WTC11 (cell line): ENCODE measurements around the gene CHST15. TPM values are rescaled to one million over a fixed set of nuclear protein-coding genes. Genes with fewer than 3 reads are reported as not detected.

Source experiments
- ATAC-seq: fragments of 200-7000 bp; cut with Tn5 transposase; 2 replicates; pipeline ENCODE4 v1.10.0; 2021; ENCODE audit warnings: mild to moderate bottlenecking, moderate library complexity
- CTCF ChIA-PET: fragments of 300-600 bp; sonication (Branson Sonifier 250); formaldehyde crosslinking; loops from one replicate; lab custom pipeline; 2021; ENCODE audit warnings: antibody characterized with exemption; lab: Charles Lee
- POLR2A ChIA-PET: fragments of 350-600 bp; sonication (Branson Sonifier 250); formaldehyde crosslinking; loops from one replicate; lab custom pipeline; 2021; ENCODE audit warnings: antibody characterized with exemption; lab: Charles Lee
- DNase-seq: peaks from one replicate; pipeline ENCODE4 v3.0.0; 2021; ENCODE audit warnings: low spot score
- H3K27ac Mint-ChIP-seq: 2 replicates; pipeline ENCODE4 v1.8.0; 2021; ENCODE audit warnings: mixed read lengths
- H3K27me3 Mint-ChIP-seq: 2 replicates; pipeline ENCODE4 v1.8.0; 2021; ENCODE audit warnings: low read depth, mild to moderate bottlenecking, moderate library complexity, mixed read lengths
- H3K36me3 Mint-ChIP-seq: 2 replicates; pipeline ENCODE4 v1.8.0; 2021; ENCODE audit warnings: mixed read lengths
- H3K4me1 Mint-ChIP-seq: 2 replicates; pipeline ENCODE4 v1.8.0; 2022; ENCODE audit warnings: mixed read lengths
- H3K4me3 Mint-ChIP-seq: 2 replicates; pipeline ENCODE4 v1.8.0; 2021; ENCODE audit warnings: mild to moderate bottlenecking, moderate library complexity, mixed read lengths
- H3K9me3 Mint-ChIP-seq: 2 replicates; pipeline ENCODE4 v1.8.0; 2021; ENCODE audit warnings: mixed read lengths
- AFF4 ChIP-seq: sonication (generic); formaldehyde crosslinking; IDR thresholded peaks from 2 replicates; pipeline ENCODE4 v1.8.1; 2023; ENCODE audit warnings: mild to moderate bottlenecking, missing genetic modification reagents, borderline replicate concordance
- CREM ChIP-seq: sonication (generic); formaldehyde crosslinking; IDR thresholded peaks from 2 replicates; pipeline ENCODE4 v1.8.1; 2022; ENCODE audit warnings: mild to moderate bottlenecking, missing genetic modification reagents, moderate library complexity
- E2F1 ChIP-seq: sonication (generic); formaldehyde crosslinking; IDR thresholded peaks from 2 replicates; pipeline ENCODE4 v1.8.0; 2022; ENCODE audit warnings: mild to moderate bottlenecking, missing genetic modification reagents
- ELF4 ChIP-seq: sonication (generic); formaldehyde crosslinking; IDR thresholded peaks from 2 replicates; pipeline ENCODE4 v1.8.1; 2022; ENCODE audit warnings: low read depth, mild to moderate bottlenecking, moderate library complexity, missing genetic modification reagents
- ESRRA ChIP-seq: sonication (generic); formaldehyde crosslinking; IDR thresholded peaks from 2 replicates; pipeline ENCODE4 v1.8.1; 2022; ENCODE audit warnings: mild to moderate bottlenecking, missing genetic modification reagents, borderline replicate concordance
- ETV6 ChIP-seq: sonication (generic); formaldehyde crosslinking; IDR thresholded peaks from 2 replicates; pipeline ENCODE4 v1.8.1; 2022; ENCODE audit warnings: mild to moderate bottlenecking, missing genetic modification reagents
- GRHL2 ChIP-seq: fragments of 250-450 bp; sonication (Bioruptor Pico); IDR thresholded peaks from 2 replicates; pipeline ENCODE4 v1.8.0; 2022; ENCODE audit warnings: mild to moderate bottlenecking, moderate library complexity; ENCODE audit not compliant: insufficient replicate concordance, severe bottlenecking
- GTF2I ChIP-seq: fragments of 250-450 bp; sonication (Bioruptor Pico); conservative IDR thresholded peaks from 2 replicates; pipeline ENCODE4 v1.4.0; 2021; ENCODE audit warnings: mild to moderate bottlenecking
- NFYB ChIP-seq: sonication (generic); formaldehyde crosslinking; conservative IDR thresholded peaks from 2 replicates; pipeline ENCODE4 v1.8.0; 2022; ENCODE audit warnings: low read depth, missing genetic modification reagents
- NR1H2 ChIP-seq: sonication (generic); formaldehyde crosslinking; IDR thresholded peaks from 2 replicates; pipeline ENCODE4 v1.9.0; 2021; ENCODE audit warnings: mild to moderate bottlenecking, moderate library complexity, missing genetic modification reagents
- NR2C2 ChIP-seq: sonication (generic); formaldehyde crosslinking; IDR thresholded peaks from 2 replicates; pipeline ENCODE4 v1.8.0; 2022; ENCODE audit warnings: mild to moderate bottlenecking, missing genetic modification reagents
- SMAD3 ChIP-seq: sonication (generic); formaldehyde crosslinking; IDR thresholded peaks from 2 replicates; pipeline ENCODE4 v1.8.0; 2022; ENCODE audit warnings: missing genetic modification reagents, mild to moderate bottlenecking, borderline replicate concordance
- TCF7 ChIP-seq: sonication (generic); formaldehyde crosslinking; IDR thresholded peaks from 2 replicates; pipeline ENCODE4 v1.8.0; 2022; ENCODE audit warnings: mild to moderate bottlenecking, low read depth, missing genetic modification reagents, moderate library complexity
- USF1 ChIP-seq: sonication (generic); formaldehyde crosslinking; IDR thresholded peaks from 2 replicates; pipeline ENCODE4 v1.8.0; 2022; ENCODE audit warnings: mild to moderate bottlenecking, missing genetic modification reagents
- ZNF121 ChIP-seq: sonication (generic); formaldehyde crosslinking; IDR thresholded peaks from 2 replicates; pipeline ENCODE4 v1.8.0; 2023; ENCODE audit warnings: missing genetic modification reagents
- ZNF219 ChIP-seq: sonication (generic); formaldehyde crosslinking; IDR thresholded peaks from 2 replicates; pipeline ENCODE4 v1.8.0; 2023; ENCODE audit warnings: missing genetic modification reagents, mild to moderate bottlenecking, borderline replicate concordance
- ZNF423 ChIP-seq: fragments of 250-450 bp; sonication (Bioruptor Pico); IDR thresholded peaks from 2 replicates; pipeline ENCODE4 v2.1.2; 2022; ENCODE audit warnings: mild to moderate bottlenecking, moderate library complexity
- total RNA-seq: library from RNA; stranded (reverse); gene quantifications from 3 replicates; pipeline ENCODE4 v1.2.3, GENCODE V29; 2021
- TF ChIP-seq, protein P1 (sequence below): sonication (generic); formaldehyde crosslinking; IDR thresholded peaks from 2 replicates; pipeline ENCODE4 v1.8.1; 2023; ENCODE audit warnings: mild to moderate bottlenecking, missing genetic modification reagents, moderate library complexity
- TF ChIP-seq, protein P2 (sequence below): fragments of 250-450 bp; sonication (Bioruptor Pico); IDR thresholded peaks from 2 replicates; pipeline ENCODE4 v1.8.0; 2021; ENCODE audit warnings: mild to moderate bottlenecking

CHST15 gene
- total RNA-seq, 1 experiment from 2014 or later = 10.7 TPM

- no peak for TF ChIP-seq CREM (CRISPR knock-in tag)
- no peak for TF ChIP-seq ESRRA (CRISPR knock-in tag)
- TF ChIP-seq, protein P1, sequence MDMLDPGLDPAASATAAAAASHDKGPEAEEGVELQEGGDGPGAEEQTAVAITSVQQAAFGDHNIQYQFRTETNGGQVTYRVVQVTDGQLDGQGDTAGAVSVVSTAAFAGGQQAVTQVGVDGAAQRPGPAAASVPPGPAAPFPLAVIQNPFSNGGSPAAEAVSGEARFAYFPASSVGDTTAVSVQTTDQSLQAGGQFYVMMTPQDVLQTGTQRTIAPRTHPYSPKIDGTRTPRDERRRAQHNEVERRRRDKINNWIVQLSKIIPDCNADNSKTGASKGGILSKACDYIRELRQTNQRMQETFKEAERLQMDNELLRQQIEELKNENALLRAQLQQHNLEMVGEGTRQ (CRISPR knock-in tag) = no peak
- TF ChIP-seq ETV6 (CRISPR knock-in tag) = no peak
- no peak for TF ChIP-seq NFYB (CRISPR knock-in tag)
- no peak for TF ChIP-seq E2F1
- TF ChIP-seq ZNF219 (CRISPR knock-in tag) = no peak
- TF ChIP-seq NR2C2 (CRISPR knock-in tag) = no peak
- no peak for TF ChIP-seq NR1H2 (CRISPR knock-in tag)
- TF ChIP-seq USF1 (CRISPR knock-in tag) = no peak
- no peak for TF ChIP-seq ZNF423 (CRISPR knock-in tag)
- TF ChIP-seq ELF4 = no peak
- no peak for TF ChIP-seq GRHL2 (CRISPR knock-in tag)
- no peak for TF ChIP-seq ZNF121 (CRISPR knock-in tag)
- no peak for TF ChIP-seq TCF7 (CRISPR knock-in tag)
- no peak for TF ChIP-seq AFF4
- TF ChIP-seq, protein P2, sequence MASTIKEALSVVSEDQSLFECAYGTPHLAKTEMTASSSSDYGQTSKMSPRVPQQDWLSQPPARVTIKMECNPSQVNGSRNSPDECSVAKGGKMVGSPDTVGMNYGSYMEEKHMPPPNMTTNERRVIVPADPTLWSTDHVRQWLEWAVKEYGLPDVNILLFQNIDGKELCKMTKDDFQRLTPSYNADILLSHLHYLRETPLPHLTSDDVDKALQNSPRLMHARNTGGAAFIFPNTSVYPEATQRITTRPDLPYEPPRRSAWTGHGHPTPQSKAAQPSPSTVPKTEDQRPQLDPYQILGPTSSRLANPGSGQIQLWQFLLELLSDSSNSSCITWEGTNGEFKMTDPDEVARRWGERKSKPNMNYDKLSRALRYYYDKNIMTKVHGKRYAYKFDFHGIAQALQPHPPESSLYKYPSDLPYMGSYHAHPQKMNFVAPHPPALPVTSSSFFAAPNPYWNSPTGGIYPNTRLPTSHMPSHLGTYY = no peak
- TF ChIP-seq SMAD3 (CRISPR knock-in tag) = no peak
- no peak for TF ChIP-seq GTF2I (CRISPR knock-in tag)
- Mint-ChIP-seq H3K4me1 (peaks cover 26% of the 10 kb centered on the region), H3K27me3 (no peaks in the 10 kb centered on the region), H3K4me3 (no peak overlapping the region), H3K9me3 (peaks cover 7% of the 10 kb centered on the region; the same call in 1 of the 2 replicates), H3K36me3 (peaks cover 7% of the 10 kb centered on the region; the same call in 1 of the 2 replicates), H3K27ac (no peak overlapping the region)
- ChIA-PET CTCF (interaction anchor here (0.5 kb wide), 1 partner anchor 12 kb away, joined by 3 read pairs; the partner anchor contains the start of gene CHST15), POLR2A (no interaction called here)
- ATAC-seq (no peak), DNase-seq (no peak)
Observed at GRCh38 chr10:124081547-124082140, 11.8 kb downstream of the CHST15 start.
